ENCODE data around the gene TMED3.

DNA sequence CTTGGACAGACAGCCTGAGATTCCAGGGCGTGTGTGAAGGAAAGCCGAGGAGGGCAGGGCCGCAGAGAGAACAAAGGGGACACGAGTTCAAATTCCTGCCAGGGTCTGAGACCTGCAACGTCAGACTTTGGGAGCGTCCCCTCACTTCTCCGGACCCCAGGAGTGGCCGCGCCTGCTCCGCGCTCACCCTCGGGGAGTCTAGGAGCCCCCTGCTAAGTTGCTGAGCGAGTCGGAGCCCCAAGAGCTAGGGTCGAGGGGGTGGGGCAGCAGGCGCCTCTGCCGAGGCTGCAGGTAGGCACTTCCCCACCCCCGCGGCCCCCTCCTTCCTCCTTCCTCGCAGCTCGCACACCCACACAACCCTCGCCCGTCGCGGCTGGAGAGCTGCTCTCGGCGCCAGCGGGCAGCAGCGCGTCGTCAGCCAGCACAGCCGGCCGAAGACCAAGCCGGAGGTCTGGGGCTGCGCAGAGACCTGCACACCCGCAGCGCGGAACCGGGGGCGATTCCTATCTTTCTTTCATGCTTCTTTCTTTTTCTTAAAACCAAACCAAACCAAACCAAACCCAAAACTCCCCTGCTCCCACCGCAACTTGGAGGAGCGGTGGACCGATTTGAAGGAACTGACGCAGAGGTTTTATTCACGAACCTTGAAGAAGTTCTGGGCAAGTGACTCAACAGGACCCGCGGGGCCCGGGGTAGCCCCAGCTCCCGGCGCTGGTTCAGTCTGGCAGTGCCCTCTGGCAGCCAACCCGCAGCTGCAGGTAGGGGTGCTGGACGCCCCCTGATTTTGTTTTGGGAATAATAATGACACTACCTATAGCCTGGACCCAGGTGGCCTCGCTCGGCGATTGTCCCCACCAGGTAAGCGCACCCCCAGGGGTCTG is 28.3 kb upstream of the TMED3 start, which contains the start of gene ANKRD34C:
- TF ChIP-seq, protein P1, sequence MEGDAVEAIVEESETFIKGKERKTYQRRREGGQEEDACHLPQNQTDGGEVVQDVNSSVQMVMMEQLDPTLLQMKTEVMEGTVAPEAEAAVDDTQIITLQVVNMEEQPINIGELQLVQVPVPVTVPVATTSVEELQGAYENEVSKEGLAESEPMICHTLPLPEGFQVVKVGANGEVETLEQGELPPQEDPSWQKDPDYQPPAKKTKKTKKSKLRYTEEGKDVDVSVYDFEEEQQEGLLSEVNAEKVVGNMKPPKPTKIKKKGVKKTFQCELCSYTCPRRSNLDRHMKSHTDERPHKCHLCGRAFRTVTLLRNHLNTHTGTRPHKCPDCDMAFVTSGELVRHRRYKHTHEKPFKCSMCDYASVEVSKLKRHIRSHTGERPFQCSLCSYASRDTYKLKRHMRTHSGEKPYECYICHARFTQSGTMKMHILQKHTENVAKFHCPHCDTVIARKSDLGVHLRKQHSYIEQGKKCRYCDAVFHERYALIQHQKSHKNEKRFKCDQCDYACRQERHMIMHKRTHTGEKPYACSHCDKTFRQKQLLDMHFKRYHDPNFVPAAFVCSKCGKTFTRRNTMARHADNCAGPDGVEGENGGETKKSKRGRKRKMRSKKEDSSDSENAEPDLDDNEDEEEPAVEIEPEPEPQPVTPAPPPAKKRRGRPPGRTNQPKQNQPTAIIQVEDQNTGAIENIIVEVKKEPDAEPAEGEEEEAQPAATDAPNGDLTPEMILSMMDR (IDR thresholded peaks at IDR 0.05 in 8 of 11, conservative IDR thresholded peaks at IDR 0.05 in 3 of 11): no peak
- no peak for TF ChIP-seq POLR2AphosphoS5 (IDR thresholded peaks at IDR 0.05)

Data from spleen (tissue), 7 donors.